Astrocyte (in vitro differentiated cells and primary cell): ENCODE results near the gene PPP1R16B.

Experiments used
- EZH2 ChIP-seq: IDR thresholded peaks from 2 replicates; pipeline ENCODE4 v1.6.1; 2012; ENCODE audit warnings: mild to moderate bottlenecking, low read length, inconsistent platforms; ENCODE audit not compliant: insufficient read depth
- TF ChIP-seq, protein P1 (sequence below): IDR thresholded peaks from 2 replicates; pipeline ENCODE4 v1.5.1; 2011; ENCODE audit warnings: low read depth, mild to moderate bottlenecking, inconsistent platforms, low read length, moderate library complexity; ENCODE audit not compliant: insufficient read depth

DNA sequence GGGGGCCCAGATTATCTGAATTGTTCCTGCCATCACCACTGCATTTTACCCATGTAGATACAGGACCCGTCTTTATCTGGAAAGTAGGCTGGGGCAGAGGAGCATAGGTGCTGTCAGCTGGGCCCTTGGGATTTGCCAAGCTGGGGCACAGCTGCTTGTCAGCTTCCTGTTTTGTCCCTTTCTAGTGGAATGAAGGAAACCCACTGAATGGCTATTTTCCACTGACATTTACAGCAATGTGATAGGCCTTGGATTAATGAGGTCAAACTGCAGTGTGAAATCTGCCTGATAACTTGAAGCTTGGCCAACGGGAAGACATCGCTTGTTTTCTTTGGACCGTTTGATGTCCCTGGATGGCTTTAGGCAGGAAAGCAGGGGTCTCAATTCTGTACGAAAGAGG is 6.7 kb downstream of the PPP1R16B start:
- TF ChIP-seq, protein P1, sequence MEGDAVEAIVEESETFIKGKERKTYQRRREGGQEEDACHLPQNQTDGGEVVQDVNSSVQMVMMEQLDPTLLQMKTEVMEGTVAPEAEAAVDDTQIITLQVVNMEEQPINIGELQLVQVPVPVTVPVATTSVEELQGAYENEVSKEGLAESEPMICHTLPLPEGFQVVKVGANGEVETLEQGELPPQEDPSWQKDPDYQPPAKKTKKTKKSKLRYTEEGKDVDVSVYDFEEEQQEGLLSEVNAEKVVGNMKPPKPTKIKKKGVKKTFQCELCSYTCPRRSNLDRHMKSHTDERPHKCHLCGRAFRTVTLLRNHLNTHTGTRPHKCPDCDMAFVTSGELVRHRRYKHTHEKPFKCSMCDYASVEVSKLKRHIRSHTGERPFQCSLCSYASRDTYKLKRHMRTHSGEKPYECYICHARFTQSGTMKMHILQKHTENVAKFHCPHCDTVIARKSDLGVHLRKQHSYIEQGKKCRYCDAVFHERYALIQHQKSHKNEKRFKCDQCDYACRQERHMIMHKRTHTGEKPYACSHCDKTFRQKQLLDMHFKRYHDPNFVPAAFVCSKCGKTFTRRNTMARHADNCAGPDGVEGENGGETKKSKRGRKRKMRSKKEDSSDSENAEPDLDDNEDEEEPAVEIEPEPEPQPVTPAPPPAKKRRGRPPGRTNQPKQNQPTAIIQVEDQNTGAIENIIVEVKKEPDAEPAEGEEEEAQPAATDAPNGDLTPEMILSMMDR: no peak
- TF ChIP-seq EZH2: no peak
